PC-3 (cell line): ENCODE measurements around the gene TMA7.

ENCODE experiments used
- CTCF ChIP-seq: fragments of 300-600 bp; sonication (generic); conservative IDR thresholded peaks from 2 replicates; pipeline ENCODE4 v1.5.1; 2017; ENCODE audit warnings: antibody characterized with exemption, low read depth, mild to moderate bottlenecking, low read length
- EZH2phosphoT487 ChIP-seq: fragments of 300-600 bp; sonication (generic); IDR thresholded peaks from 2 replicates; pipeline ENCODE4 v1.6.1; 2018; ENCODE audit warnings: mild to moderate bottlenecking, antibody characterized with exemption, low read length, borderline replicate concordance

GRCh38 chr3:48413086-48413485 lies 27.0 kb upstream of the TMA7 start:
- no peak for TF ChIP-seq CTCF
- no peak for TF ChIP-seq EZH2phosphoT487
